GM18526 (cell line): Measurements from ENCODE around the gene ERF.
A peak's percentile ranks its signal among the peaks of the same experiment; 100 is the strongest.

Source experiments
- POLR2A ChIP-seq: IDR thresholded peaks from 3 replicates; pipeline ENCODE4 v1.6.1; 2011; ENCODE audit not compliant: insufficient read length; ENCODE audit errors: extremely low read depth

The ERF gene

DNA sequence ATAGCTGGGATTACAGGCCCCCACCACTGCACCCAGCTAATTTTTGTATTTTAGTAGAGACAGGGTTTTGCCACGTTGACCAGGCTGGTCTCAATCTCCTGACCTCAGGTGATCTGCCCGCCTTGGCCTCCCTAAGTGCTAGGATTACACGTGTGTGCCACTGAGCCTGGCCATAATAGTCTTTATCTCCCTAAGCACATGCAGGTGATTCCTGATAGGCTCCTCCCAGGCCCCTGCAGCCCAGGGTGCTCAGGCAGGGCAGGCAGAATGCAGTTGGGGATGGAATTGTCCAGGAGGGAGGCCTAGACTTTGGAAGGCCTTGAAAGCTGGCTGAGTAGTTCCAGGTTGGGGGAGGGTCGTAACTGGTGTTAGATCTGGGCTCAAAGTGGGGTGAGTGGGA, 26.3 kb downstream of the ERF start:
- no peak for TF ChIP-seq POLR2A

DNA sequence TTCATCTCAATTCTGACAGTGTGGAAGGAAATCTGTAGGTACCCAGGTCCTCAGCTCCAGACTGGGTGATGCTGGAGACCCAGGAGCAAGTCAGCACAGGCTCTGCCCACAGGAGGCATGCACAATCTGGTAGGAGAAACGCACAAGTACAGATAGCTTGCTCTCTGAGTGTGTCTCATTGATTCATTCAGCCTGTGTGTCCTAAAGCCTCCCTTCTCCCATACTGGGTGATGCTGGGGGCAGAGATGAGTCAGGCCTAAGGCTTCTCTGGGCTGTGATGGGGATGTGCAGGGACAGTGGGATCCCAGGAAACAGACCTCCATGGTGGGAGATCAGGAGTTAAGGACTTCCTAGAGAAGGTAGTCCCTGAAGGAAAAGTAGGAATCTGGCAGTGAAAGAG, 28.0 kb downstream of the ERF start:
- TF ChIP-seq POLR2A = no peak

DNA sequence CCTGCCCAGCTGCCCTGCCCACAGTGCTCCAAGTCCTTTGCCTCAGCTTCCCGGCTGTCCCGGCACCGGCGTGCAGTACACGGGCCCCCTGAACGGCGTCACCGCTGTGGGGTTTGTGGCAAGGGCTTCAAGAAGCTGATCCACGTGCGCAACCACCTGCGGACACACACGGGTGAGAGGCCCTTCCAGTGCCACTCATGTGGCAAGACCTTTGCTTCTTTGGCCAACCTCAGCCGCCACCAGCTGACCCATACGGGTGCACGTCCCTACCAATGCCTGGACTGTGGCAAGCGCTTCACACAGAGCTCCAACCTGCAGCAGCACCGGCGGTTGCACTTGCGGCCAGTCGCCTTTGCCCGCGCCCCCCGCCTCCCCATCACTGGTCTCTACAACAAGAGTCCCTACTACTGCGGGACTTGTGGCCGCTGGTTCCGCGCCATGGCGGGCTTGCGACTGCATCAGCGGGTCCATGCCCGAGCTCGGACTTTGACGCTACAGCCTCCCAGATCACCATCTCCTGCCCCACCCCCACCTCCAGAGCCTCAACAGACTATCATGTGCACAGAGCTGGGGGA, 29.1 kb downstream of the ERF start:
- TF ChIP-seq POLR2A = no peak

DNA sequence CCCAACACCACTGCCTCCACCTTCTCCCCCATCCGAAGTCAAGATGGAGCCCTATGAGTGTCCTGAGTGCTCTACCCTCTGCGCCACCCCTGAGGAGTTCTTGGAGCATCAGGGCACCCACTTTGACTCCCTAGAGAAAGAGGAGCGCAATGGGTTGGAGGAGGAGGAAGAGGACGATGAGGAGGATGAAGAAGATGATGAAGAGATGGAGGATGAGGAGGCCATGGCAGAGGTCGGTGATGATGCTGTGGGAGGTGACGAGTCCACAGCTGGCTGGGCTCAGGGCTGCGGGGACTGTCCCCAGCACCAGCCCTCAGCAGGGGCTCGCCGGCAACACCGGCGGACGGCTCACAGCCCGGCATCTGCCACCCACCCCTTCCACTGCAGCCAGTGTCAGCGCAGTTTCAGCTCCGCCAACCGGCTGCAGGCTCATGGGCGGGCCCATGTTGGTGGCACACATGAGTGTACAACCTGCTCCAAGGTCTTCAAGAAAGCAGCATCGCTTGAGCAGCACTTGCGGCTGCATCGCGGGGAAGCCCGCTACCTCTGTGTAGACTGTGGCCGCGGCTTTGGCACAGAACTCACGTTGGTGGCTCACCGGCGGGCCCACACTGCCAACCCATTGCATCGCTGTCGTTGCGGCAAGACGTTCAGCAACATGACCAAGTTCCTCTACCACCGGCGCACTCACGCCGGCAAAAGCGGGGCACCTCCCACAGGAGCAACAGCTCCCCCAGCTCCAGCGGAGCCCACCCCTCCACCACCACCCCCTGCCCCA, 29.8 kb downstream of the ERF start:
- TF ChIP-seq POLR2A = no peak

DNA sequence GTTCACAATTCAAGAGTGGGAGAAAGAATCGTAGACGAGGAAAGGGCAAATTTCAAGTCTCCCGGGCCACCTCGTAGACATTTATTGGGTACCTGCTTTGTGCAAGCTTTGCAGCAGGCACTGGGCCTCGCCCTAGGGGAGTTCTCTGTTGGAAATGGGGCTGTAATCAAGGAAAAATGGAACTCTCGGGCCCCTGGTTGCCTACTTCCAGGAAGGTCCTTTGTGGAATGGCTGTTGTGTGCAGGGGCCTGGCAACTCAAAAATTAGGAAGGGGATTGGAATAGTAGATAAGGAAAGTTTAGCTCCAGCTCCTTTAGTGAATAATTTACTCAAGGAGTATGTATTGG, 34.2 kb downstream of the ERF start:
- TF ChIP-seq POLR2A = no peak

DNA sequence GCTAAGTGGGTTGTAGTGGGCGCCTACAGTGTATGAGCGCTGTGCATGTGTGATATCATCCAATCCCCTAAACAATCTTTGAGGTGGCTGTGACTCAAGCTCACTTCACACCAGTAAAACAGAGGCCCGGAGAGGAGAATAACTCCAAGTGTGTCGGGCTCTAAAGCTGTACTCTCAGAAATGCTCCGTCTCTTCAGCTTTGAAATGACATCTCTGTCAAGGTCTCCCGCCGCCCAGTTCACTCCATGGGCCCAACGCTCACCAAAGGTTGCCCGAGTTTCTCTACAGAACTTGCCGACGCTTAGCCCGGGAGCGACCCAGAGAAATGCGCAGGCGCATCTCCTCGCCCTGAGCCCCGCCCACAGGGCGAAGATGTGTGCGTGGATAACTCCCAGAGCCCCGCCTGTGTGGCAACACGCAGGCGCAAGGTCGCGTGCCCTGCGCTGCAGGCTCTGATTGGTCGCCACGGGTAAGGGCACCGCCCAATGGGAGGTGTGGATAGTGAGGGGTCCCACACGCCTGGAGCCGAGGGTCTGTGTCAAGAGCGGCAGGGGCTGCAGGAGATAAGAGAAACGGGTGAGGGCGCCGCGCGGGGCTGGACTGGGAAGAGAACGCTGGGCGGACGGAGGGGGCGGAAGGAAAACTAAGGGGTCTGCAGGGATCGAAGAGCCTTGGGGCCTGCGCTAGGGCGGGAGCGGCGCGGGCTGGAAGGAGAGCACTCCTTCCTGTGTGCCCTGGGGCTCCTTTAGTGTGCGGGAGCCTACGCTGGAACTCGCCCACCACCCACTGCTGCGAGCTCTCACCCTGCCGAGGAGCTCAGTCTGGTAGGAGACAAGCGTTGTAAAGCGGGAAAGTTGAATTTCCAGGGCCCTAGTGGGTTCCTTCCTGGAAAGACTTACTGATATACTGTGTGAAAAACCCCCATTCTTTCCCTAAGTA, 34.8 kb downstream of the ERF start, which contains the start of gene ZNF526:
Gene ZNF526 (plus strand): TSS at position 501 of the 939 bp plus-strand sequence. CDS start 4,092 bp downstream, outside the sequence.
- peak; percentile 83 for TF ChIP-seq POLR2A

DNA sequence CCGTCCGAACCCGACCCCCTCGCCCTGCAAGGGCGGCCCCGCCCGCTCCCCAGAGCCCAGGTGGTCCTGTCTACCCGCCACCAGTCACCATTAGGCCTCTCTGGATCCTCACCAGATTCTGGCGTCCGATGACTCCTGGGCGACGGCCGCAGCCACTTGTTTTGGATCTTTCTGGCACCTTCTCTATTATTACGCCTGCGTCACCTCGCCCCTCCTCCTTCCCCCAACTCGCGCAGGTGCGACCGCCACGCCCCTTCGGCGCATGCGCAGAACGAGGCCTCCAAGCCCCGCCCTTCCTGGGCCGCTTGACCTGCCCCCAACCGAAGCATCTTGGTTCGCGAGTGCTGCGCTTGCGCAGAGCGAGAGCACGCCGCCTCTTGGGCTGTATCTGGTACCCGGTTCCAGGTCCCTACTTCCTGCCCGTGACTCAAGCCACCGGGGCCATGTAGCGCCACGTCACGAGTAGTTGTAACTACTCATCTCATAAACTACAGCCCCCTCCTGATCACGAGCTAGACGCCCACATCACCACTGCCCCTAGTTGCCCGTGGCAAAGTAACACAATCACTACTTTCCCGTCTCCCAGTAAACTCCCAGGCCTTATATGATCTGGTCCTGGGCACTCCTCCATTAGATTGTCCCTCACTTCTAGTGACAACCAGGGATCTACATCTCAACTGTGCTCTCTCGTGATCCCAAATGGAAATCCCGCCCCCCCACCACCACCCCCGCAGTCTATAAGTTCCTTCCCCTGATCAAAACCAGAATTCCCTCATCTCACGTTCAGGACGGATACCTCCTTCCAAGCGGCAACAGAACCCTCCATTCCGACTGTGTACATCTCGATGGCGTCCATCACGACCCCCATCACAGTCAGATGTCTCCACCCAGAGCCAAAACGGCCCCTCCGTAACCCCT, 37.1 kb downstream of the ERF start, which contains the start of gene DEDD2:
Gene DEDD2 (minus strand): TSS at position 158 of the 918 bp plus-strand sequence. CDS start 670 bp downstream, outside the sequence.
- peak; percentile 69 for TF ChIP-seq POLR2A

DNA sequence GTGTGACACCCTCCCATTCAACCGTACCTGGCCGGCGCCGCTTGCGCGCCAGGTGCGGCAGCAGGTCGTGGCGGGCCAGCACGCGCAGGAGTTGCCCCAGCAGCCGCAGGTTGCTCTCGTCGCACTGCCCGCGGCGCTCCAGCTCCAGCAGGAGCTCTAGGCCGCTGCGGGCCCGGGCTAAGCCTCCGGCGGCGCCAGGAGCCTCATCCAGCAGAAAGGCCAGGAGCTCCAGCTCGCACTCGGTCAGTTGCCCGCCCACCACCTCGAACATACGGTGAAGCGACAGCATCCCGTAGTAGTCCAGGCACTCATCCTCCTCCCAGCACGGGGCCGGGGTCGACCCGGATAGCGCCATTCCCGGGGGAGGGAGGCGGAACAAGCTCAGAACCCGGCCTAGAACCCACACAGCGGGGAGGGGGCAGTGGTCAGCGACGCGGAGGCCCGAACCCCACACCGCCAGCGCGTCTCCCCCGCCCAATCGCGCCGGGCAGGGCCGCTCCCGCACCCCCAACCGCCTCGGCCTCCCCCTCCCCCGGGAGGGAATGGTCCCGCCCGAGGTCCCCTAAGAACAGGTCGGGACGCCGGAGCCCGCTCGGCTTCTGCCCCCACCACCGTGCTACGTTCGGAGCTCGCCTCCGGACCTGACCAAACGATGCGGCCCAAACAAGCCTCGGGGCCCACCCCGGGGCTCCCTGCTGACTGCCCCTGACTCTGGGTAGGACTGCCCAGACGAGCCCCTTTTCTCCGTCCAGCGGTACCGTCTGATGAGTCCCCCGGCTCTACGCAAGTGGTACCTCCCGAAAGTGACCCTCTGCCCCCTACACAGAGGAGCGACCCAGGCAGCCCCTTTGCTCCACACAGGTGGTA, 38.0 kb downstream of the ERF start:
- TF ChIP-seq POLR2A = no peak

DNA sequence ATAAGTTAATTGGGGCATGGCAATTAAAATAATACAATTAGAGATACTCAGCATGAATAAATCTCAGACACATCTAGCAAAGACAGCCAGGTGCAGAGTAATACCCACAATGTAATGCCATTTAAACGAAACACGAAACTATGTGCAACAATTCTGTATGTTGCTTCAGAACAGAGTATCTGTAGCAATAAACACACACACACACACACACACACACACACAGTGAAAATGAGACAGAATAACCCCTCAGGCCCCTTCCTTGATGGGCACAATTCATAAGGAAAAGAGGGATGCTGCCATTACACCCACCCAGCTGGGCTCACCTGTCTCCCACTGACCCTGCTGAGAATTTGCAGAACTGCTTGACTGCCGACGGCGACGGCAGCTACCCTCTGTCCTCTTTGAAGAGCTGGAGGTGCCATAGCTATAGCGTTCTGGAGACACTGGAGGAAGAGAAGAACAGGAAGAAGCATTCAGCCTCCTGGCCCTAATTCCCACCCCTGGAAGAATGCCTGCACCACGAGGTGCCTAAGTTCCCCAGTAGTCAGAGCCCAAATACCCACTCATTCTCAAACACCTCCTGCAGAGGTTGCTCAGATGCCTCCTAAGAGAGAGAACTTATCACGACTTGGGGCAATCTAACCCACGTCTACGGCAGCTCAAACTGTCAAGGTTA, 40.0 kb downstream of the ERF start:
- TF ChIP-seq POLR2A = no peak

DNA sequence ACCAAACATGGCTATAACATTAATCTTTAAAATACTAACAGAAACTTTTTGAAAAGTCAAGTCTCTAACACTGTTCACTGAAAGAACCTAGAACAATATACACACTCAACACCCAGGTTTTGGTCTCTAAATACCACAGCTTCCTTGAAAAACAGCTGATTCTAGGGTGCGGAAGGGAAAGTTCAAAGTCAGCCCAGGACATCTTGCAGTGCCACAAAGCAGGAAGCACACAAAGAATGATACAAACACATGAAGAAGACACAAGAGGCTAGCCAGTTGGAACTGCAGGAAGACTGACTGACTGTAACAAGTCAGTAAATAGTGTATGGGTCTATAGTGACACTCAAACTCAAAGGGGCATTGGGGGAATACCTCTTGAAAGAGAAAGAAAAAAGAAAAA, 42.0 kb downstream of the ERF start:
- TF ChIP-seq POLR2A = no peak

DNA sequence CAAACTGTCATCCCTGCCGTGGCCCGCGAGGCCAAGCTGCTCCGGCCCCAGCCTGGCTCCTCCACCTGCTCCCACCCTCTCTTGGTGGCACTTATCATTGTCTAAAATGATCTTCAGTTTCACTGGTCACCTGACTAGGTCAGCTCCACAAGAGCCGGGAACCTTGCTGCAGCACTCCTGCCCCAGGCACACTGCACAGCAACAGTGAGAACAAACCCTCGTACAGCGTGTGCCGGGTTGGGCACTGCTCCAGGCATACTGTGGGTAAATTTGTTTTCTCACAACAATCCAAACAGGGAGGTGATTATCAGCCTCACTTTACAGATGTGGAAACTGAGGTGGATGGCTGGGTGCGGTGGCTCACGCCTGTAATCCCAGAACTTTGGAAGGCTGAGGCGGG, 46.3 kb downstream of the ERF start:
- TF ChIP-seq POLR2A = no peak

DNA sequence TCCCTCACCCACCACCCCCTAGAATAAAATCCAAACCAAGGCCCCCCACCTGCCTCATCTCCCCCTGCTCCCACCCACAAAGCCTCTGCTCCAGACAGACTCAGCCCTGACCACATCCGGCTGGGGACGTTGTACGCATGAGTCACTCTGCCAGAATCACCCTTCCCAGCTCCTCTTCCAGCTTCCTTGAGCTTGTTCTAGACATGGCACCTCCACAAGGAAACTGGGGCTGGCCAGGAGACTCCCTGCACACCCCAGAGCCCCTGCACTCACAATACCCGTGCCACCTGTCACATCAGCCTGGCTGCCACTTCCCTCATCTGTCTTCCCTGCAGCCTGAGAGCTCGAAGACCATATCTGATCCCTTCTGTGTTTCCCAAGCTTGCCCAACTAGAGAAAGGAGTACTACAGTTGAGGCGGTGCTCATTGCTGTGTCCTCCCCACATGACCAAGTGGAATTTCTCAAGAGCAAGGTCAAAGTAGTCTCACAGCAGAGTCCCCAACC, 47.1 kb downstream of the ERF start:
- TF ChIP-seq POLR2A = no peak
